Activated B cell treated with CpG ODN at 0.5 μM for 24 hours (primary cell): Measurements from ENCODE around the gene PCF11. TPM values are rescaled to one million over a fixed set of nuclear protein-coding genes. Genes with fewer than 3 reads are reported as not detected.

Experiments
- ATAC-seq: fragments of 200-7000 bp; cut with Tn5 transposase; one replicate; pipeline ENCODE4 v1.10.0; 2021; ENCODE audit warnings: low read depth, mild to moderate bottlenecking, moderate library complexity
- CTCF ChIA-PET: fragments of 350-600 bp; sonication (Branson Sonifier 250); formaldehyde crosslinking; loops from one replicate; lab custom pipeline; 2021; ENCODE audit warnings: antibody characterized with exemption; lab: Charles Lee
- POLR2A ChIA-PET: fragments of 350-600 bp; sonication (Branson Sonifier 250); formaldehyde crosslinking; loops from one replicate; lab custom pipeline; 2021; ENCODE audit warnings: antibody characterized with exemption; lab: Charles Lee
- DNase-seq: peaks from one replicate; pipeline ENCODE4 v3.0.0; 2022
- H3K27ac Mint-ChIP-seq: one replicate; pipeline ENCODE4 v1.8.0; 2020; ENCODE audit warnings: mixed read lengths
- H3K27me3 Mint-ChIP-seq: one replicate; pipeline ENCODE4 v1.8.0; 2021; ENCODE audit warnings: mixed read lengths
- H3K36me3 Mint-ChIP-seq: one replicate; pipeline ENCODE4 v1.8.0; 2021; ENCODE audit warnings: low read depth, mixed read lengths
- H3K4me1 Mint-ChIP-seq: one replicate; pipeline ENCODE4 v1.8.0; 2021; ENCODE audit warnings: mixed read lengths
- H3K4me3 Mint-ChIP-seq: one replicate; pipeline ENCODE4 v1.8.0; 2020; ENCODE audit warnings: mild to moderate bottlenecking, mixed read lengths
- H3K9me3 Mint-ChIP-seq: one replicate; pipeline ENCODE4 v1.8.0; 2020; ENCODE audit warnings: mixed read lengths
- intact Hi-C: fragments of 100-400 bp; cut with micrococcal nuclease; formaldehyde crosslinking; loops from one replicate; pipeline ENCODE4 v1.15.1; 2024
- total RNA-seq: library from RNA; stranded (reverse); gene quantifications from 2 replicates; pipeline ENCODE4 v1.2.3, GENCODE V29; 2022
- TF ChIP-seq, protein P1 (sequence below): fragments of 200-600 bp; IDR thresholded peaks from one replicate; pipeline ENCODE4 v1.8.0; 2022; ENCODE audit warnings: antibody characterized with exemption, mild to moderate bottlenecking

The PCF11 gene
- total RNA-seq, 1 donor from 2014 or later, result 123 TPM

DNA sequence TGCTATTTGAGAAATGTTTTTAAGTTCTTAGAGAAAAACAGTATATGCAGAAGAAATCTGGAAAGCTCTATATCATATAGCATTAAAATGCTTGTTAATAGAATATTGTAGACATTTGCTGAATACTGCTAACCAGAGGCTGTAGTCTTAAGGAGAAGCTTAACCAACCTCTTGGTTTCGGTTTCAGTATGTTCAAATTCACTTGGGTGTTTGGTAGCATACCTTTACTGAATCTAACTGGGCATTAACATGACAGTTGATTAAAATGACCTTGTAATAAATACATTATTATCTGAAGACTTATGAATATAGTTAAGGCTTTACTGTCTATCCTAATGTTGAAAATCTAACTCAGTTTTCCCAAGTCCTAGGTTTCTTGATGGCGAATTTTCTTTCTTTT is 5.4 kb downstream of the PCF11 start:
- intact Hi-C loops, result loop anchor here (1.0 kb wide), 1 partner anchor 9 kb away; no protein-coding TSS in a partner anchor
- CTCF ChIA-PET, result no interaction called here
- ATAC-seq (peak; percentile 41), DNase-seq (no peak)
- Mint-ChIP-seq H3K9me3 (no peaks in the 10 kb centered on the region), H3K27me3 (no peaks in the 10 kb centered on the region), H3K36me3 (peaks cover 74% of the 10 kb centered on the region), H3K27ac (peak overlapping the region; percentile 56), H3K4me3 (peak overlapping the region; percentile 64), H3K4me1 (peaks cover 61% of the 10 kb centered on the region)
- POLR2A ChIA-PET, result interaction anchor here (0.6 to 1.5 kb wide), 4 partner anchors 12 to 266 kb away, joined by 3 to 15 read pairs (median 4); partner anchors contain the start of gene CCDC90B
- TF ChIP-seq, protein P1, sequence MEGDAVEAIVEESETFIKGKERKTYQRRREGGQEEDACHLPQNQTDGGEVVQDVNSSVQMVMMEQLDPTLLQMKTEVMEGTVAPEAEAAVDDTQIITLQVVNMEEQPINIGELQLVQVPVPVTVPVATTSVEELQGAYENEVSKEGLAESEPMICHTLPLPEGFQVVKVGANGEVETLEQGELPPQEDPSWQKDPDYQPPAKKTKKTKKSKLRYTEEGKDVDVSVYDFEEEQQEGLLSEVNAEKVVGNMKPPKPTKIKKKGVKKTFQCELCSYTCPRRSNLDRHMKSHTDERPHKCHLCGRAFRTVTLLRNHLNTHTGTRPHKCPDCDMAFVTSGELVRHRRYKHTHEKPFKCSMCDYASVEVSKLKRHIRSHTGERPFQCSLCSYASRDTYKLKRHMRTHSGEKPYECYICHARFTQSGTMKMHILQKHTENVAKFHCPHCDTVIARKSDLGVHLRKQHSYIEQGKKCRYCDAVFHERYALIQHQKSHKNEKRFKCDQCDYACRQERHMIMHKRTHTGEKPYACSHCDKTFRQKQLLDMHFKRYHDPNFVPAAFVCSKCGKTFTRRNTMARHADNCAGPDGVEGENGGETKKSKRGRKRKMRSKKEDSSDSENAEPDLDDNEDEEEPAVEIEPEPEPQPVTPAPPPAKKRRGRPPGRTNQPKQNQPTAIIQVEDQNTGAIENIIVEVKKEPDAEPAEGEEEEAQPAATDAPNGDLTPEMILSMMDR, result no peak

DNA sequence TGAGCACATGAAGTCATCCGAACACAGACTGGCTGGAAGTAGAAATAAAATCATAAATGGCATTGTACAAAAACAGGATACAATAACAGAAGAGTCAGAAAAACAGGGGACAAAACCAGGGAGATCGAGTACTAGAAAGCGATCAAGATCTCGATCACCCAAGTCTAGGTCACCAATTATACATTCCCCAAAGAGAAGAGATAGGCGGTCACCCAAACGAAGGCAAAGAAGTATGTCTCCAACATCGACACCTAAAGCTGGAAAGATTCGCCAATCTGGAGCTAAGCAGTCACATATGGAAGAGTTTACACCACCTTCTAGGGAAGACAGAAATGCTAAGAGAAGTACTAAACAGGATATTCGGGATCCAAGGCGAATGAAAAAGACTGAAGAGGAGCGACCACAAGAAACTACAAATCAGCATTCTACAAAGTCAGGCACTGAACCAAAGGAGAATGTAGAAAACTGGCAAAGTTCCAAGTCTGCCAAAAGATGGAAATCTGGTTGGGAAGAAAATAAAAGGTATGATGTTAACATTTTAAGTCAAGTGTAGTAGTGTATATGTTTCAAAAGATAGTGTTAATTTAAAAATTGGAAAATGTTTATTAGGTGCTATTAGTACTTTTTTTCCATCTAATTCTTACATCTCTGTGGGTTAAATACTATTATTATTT is 9.4 kb downstream of the PCF11 start:
- H3K4me1 Mint-ChIP-seq, result peaks cover 69% of the 10 kb centered on the region
- ATAC-seq (no peak), DNase-seq (no peak)
- no peaks in the 10 kb centered on the region for H3K9me3 Mint-ChIP-seq
- intact Hi-C loops, result no loop called here
- TF ChIP-seq, protein P1, result no peak
- H3K36me3 Mint-ChIP-seq, result peaks cover 77% of the 10 kb centered on the region
- ChIA-PET POLR2A (interaction anchor here (0.5 kb wide), 1 partner anchor 265 kb away, joined by 3 read pairs; the partner anchor contains the start of gene DDIAS), CTCF (no interaction called here)
- peak overlapping the region; percentile 60 for H3K27ac Mint-ChIP-seq
- no peak overlapping the region for H3K4me3 Mint-ChIP-seq
- no peaks in the 10 kb centered on the region for H3K27me3 Mint-ChIP-seq

DNA sequence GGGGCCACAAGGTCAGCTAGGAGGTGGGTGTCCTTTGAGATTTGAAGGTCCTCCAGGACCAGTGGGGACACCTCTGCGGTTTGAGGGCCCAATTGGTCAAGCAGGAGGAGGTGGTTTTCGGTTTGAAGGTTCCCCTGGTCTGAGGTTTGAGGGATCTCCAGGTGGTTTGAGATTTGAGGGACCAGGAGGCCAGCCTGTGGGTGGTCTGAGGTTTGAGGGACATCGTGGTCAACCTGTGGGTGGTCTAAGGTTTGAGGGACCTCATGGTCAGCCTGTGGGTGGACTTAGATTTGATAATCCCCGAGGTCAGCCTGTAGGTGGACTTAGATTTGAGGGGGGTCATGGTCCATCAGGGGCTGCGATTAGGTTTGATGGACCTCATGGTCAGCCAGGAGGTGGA is 11.8 kb downstream of the PCF11 start:
- TF ChIP-seq, protein P1, result no peak
- no peak for ATAC-seq
- H3K27ac Mint-ChIP-seq, result no peak overlapping the region
- H3K36me3 Mint-ChIP-seq, result peaks cover 85% of the 10 kb centered on the region
- ChIA-PET POLR2A (interaction anchor here (2.1 kb wide), 1 partner anchor 12 kb away, joined by 10 read pairs; the partner anchor contains the start of gene PCF11), CTCF (no interaction called here)
- intact Hi-C loops, result loop anchor here (2.0 kb wide), 1 partner anchor 14 kb away; no protein-coding TSS in a partner anchor
- no peak overlapping the region for H3K4me3 Mint-ChIP-seq
- H3K9me3 Mint-ChIP-seq, result no peaks in the 10 kb centered on the region
- peaks cover 72% of the 10 kb centered on the region for H3K4me1 Mint-ChIP-seq
- no peak for DNase-seq
- no peaks in the 10 kb centered on the region for H3K27me3 Mint-ChIP-seq

DNA sequence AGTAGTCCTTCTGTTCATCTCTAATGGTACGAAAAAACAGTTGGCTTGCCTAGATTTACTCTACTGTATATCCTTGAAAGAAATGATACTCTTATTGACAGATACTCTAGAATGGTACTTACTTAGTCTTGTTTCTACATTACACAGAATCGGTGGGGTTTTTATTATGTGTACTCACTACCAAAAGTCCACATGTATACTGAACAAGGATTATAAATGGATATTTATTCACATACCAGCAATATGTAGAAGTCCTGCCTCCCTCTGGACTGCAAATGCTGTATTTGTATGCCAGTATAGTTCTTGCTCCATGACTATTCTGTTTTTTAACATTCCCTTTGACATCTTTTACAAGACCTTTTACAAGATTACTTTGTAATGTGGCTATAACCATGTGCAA is 13.9 kb downstream of the PCF11 start:
- ATAC-seq (no peak), DNase-seq (no peak)
- no peaks in the 10 kb centered on the region for H3K9me3 Mint-ChIP-seq
- intact Hi-C loops, result loop anchor here (1.0 kb wide), 1 partner anchor 9 kb away; no protein-coding TSS in a partner anchor
- peaks cover 85% of the 10 kb centered on the region for H3K36me3 Mint-ChIP-seq
- H3K27me3 Mint-ChIP-seq, result no peaks in the 10 kb centered on the region
- H3K4me1 Mint-ChIP-seq, result peaks cover 78% of the 10 kb centered on the region
- H3K4me3 Mint-ChIP-seq, result peak overlapping the region; percentile 52
- CTCF ChIA-PET, result no interaction called here
- H3K27ac Mint-ChIP-seq, result no peak overlapping the region
- POLR2A ChIA-PET, result no interaction called here
- TF ChIP-seq, protein P1, result no peak

DNA sequence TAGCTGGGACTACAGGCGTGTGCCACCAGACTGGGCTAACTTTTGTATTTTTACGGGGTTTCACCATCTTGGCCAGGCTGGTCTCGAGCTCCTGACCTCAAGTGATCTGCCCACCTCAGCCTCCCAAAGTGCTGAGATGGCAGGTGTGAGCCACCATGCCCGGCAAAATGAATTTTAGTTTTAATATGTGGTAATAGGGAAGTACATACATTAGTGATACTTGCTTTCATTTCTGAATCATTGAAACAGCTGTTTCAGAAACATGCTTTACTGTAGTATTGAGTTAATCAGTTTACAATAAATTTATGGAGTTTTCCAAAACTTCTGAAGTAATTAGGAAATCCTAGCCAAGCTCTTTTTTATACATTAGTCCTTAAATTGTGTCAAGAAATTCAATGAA is 15.6 kb downstream of the PCF11 start:
- CTCF ChIA-PET, result interaction anchor here (1.0 kb wide), 1 partner anchor 305 kb away, joined by 3 read pairs; no protein-coding TSS in a partner anchor

More for the DNA sequence above, 15.6 kb downstream of the PCF11 start:
- TF ChIP-seq, protein P1, result no peak
- ATAC-seq (no peak), DNase-seq (no peak)
- POLR2A ChIA-PET, result interaction anchor here (0.5 to 1.1 kb wide), 2 partner anchors 8 to 16 kb away, joined by 3 to 6 read pairs; partner anchors contain the start of gene PCF11
- Mint-ChIP-seq H3K4me3 (no peak overlapping the region), H3K27me3 (no peaks in the 10 kb centered on the region), H3K36me3 (peaks cover 86% of the 10 kb centered on the region), H3K27ac (no peak overlapping the region), H3K9me3 (no peaks in the 10 kb centered on the region), H3K4me1 (peaks cover 79% of the 10 kb centered on the region)
- intact Hi-C loops, result loop anchor here (2.0 kb wide), 1 partner anchor 14 kb away; no protein-coding TSS in a partner anchor
